CMK (cell line): ENCODE data around the gene PPP4R1.

Experiments used
- DNase-seq: peaks from one replicate; pipeline ENCODE4 v3.0.0-alpha.2; 2010; ENCODE audit warnings: low read depth

The PPP4R1 gene

GRCh38 chr18:9594823-9595596 is 19.3 kb downstream of the PPP4R1 start:
- DNase-seq: no peak

GRCh38 chr18:9587924-9588323 is 26.4 kb downstream of the PPP4R1 start:
- no peak for DNase-seq

GRCh38 chr18:9586814-9587213 is 27.5 kb downstream of the PPP4R1 start:
- no peak for DNase-seq

- DNase-seq: no peak
Observed at GRCh38 chr18:9581667-9582066, 32.7 kb downstream of the PPP4R1 start.

GRCh38 chr18:9578306-9578705 is 36.1 kb downstream of the PPP4R1 start:
- no peak for DNase-seq

- DNase-seq: no peak
Observed at GRCh38 chr18:9577361-9577760, 37.0 kb downstream of the PPP4R1 start.

GRCh38 chr18:9575558-9575957 is 38.8 kb downstream of the PPP4R1 start:
- DNase-seq: peak; percentile 40

GRCh38 chr18:9574473-9575115 is 39.8 kb downstream of the PPP4R1 start:
- no peak for DNase-seq

GRCh38 chr18:9571546-9571945 is 42.8 kb downstream of the PPP4R1 start:
- DNase-seq: no peak

- no peak for DNase-seq
Observed at GRCh38 chr18:9570255-9570654, 44.1 kb downstream of the PPP4R1 start.

- DNase-seq: no peak
Observed at GRCh38 chr18:9569178-9569577, 45.2 kb downstream of the PPP4R1 start.

- DNase-seq: no peak
Observed at GRCh38 chr18:9568186-9568585, 46.2 kb downstream of the PPP4R1 start.

- no peak for DNase-seq
Observed at GRCh38 chr18:9565407-9565806, 49.0 kb downstream of the PPP4R1 start.

GRCh38 chr18:9563331-9563730 is 51.0 kb downstream of the PPP4R1 start:
- DNase-seq: no peak

- no peak for DNase-seq
Observed at GRCh38 chr18:9562584-9562983, 51.8 kb downstream of the PPP4R1 start.

- no peak for DNase-seq
Observed at GRCh38 chr18:9561759-9562158, 52.6 kb downstream of the PPP4R1 start.

- no peak for DNase-seq
Observed at GRCh38 chr18:9559253-9559652, 55.1 kb downstream of the PPP4R1 start.

GRCh38 chr18:9558387-9559064 is 55.8 kb downstream of the PPP4R1 start:
- no peak for DNase-seq

- DNase-seq: no peak
Observed at GRCh38 chr18:9557250-9557943, 57.0 kb downstream of the PPP4R1 start.

GRCh38 chr18:9552616-9553015 is 61.7 kb downstream of the PPP4R1 start:
- DNase-seq: no peak

GRCh38 chr18:9552191-9552590 is 62.2 kb downstream of the PPP4R1 start:
- DNase-seq: no peak

- no peak for DNase-seq
Observed at GRCh38 chr18:9550429-9550828, 63.9 kb downstream of the PPP4R1 start.

GRCh38 chr18:9549405-9549804 is 65.0 kb downstream of the PPP4R1 start:
- no peak for DNase-seq
